Muscle of back (tissue), 11 donors: Measurements from ENCODE around the gene FHOD3. TPM values are rescaled to one million over a fixed set of nuclear protein-coding genes. Genes with fewer than 3 reads are reported as not detected.

Experiments used
- DNase-seq, 3 donors: peaks; one replicate each; pipeline versions ENCODE4 v3.0.0 to v3.0.0-alpha.2; 2013
- polyA plus RNA-seq, 10 donors: library from polyadenylated mRNA; unstranded; fragments of 120-200 nt; gene quantifications; one replicate each; pipeline ENCODE4 v1.2.1, GENCODE V29; 2013; ENCODE audit not compliant: insufficient read length in 10 of 10

Gene FHOD3
- polyA plus RNA-seq, 10 donors = 18.0 to 41.0 (median 31.1) TPM

DNA sequence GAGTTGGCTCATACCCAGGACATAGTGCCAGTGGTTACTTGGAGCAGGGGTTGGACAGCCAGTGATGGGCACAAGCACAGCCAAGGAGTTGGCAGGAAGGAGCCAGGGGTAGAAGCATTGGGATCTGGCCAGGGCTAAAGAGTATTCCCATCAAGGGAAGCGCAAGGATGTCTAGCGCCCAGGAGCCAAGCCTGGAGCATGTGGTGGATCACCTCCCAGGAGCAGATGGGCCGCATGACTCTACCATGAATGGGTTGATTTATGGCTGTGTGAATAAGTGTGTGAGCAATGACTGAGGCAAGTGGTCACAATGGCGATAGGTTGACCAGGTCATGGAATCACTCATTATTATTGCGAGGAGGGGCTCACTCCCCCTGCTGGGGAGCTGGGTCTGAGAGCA lies 111.1 kb downstream of the FHOD3 start:
- no peak for DNase-seq

DNA sequence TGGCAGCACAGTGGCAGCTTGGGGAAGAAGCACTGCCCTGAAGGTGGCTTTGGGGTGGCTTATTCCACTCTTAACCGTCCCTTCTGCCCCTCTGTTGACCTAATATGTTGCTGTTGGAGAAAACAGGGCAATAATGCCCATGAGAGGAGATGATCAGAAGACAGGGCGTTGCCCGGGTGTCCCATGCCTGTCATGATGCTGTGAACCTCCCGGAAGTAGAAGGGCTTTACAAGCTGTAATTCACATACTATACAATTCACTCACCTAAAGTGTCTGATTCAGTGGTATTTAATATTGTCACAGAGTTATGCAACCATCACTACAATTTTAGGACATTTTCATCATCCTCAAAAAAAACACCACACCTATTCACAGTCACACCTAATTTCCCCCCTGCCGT lies 112.3 kb downstream of the FHOD3 start:
- DNase-seq = no peak

DNA sequence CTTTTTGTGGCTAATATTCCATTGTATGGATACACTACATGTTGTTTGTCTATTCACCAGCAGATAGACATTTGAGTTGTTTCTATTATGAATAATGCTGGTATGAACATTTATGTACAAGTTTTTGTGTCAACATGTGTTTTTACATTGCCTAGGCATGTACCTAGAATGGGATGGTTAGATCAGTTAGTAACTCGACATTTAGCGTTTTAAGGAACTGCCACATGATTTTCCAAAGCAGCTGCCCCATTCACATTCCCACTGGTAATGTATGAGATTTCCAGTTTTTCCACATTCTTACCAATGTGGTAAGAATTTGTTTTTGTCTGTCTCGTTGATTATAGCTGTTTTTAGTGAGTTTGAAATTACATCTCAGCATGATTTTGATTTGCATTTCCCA lies 112.8 kb downstream of the FHOD3 start:
- DNase-seq = no peak

DNA sequence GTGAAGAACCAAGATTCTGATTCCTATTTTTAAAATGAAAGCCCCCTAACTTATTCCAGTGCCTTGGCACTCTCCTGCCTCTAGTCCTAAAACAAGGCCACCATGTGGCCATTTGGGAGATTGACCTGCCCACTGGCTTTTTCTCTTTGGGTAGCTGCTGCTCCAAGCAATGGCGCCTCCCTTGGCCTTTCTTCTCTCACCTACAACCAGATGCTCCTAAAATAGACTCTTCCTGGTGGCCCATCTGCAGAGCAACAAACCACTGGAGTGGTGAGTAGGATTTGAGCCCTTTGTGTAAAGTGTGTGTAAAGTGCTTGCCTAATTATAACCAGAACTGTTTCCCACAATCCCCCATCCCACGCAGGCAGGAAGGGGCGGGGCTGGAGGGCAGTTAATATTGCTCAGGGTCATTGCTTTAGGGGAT lies 114.2 kb downstream of the FHOD3 start:
- no peak for DNase-seq

DNA sequence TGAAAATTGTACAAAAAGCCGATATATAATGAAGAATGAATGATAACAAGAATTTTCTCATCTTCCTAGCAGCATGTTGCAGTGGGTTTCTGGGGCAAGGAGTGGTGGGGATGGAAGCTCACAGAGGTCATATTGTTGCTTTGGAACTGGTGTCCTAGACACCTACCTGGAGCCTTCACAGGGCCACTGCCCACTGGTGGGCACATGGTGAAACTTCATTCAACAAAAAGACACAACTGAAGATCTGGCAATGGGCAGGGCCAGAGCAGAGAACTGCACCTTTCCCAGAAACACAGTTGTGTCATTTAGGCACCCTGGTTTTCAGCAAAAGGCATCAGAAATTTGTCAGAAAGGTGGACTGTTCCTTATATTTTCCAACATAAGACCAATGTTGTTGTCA lies 115.3 kb downstream of the FHOD3 start:
- no peak for DNase-seq

DNA sequence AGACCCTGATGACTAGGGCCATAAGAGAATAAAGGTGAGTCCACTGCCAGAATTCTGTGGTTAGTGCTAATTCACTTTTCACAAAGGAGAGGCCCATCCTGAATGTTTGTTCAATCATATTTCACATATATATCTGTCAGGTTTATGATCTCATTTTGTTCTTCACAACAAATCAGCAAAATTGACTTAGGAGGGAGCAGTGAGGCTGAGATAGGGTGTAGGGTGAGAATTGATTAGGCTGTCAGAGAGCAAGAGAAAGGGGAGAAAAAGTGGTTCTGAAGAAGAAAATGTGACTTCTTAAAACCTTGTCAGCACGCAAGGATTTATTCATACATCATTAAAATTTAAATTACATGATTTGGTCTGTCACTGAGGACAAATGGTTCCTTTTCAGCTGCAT lies 117.7 kb downstream of the FHOD3 start:
- no peak for DNase-seq

DNA sequence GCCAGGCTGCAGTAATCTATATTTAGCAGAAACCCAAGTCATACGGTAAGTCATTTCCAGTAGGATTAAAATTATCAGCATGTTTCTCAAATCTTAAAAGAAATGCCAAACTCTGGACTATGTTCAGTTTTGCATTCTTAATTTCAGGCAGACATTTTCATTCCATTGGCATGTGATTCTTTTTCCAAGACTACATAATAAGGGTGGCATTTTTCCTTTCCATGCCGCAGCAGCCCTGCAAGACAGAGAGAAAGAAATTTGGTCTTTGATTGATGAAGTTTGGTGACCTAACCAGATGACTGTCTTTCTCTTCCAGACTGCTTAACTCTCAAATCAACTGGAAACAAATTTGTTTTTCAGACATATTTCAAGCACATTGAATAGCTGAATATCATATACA lies 118.1 kb downstream of the FHOD3 start:
- DNase-seq = no peak

DNA sequence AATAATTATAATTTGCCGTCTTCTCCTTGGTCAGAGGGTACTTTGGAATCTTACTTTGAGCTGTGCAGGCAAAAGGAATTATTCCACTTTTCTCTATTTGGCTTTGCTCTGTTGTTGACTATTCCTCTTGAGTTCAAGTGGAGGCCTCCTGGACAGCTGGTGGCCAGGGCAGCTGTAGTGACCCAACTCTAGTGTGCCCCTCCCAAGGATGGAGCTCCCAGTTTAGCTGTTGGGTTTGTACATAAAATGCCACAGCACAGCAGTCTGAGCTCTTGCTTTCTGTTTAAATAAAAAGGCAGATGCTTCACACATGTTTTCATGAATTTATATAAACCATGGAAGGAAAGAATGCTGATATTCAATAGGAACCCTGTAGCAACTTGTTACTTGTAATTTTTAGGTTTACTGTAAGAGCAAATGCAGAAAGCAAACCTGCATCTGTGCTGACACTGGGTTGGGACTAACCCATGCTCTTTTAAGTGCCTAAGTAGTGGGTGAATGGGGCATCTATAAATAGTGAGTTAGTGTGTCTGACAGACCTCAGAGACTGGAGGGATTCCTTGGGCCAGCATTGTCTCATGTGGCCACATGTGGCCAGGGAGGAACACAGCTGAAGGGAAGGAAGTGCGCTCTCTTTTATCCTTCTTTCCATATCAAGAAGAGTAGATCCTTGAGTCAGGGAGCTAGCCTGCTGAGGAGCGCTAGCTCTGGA lies 121.8 kb downstream of the FHOD3 start:
- DNase-seq = peak in 1 of 3 donors; percentile 48

DNA sequence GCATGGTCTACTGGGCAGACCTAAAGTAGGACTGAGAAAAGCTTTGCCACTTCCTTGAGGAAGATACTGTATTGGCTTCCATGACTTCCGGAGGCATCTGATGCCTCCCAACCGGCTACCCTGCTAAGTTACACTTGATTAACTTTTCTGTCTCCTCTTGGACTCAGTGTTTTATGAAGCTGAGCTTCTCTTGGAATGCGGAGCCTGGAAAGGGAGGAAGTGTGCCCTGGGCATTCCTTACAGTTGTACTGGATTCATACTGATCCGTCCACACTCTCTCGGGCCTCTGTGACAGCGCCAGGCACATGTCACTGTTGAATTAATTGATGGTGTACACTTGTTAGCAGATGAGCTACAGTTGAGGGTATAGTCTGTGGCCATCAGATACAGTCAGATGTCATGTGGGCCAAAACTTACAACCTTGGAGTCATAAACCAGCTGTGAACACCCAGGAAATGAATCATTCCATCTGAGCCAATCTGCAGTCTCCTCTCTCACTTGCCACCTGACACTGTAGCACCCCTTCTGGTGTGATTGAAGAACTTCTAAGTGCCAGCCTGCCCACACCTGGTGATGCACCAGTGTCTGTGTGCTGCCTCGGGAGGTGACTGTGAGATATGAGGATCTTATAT lies 122.5 kb downstream of the FHOD3 start:
- DNase-seq = no peak

DNA sequence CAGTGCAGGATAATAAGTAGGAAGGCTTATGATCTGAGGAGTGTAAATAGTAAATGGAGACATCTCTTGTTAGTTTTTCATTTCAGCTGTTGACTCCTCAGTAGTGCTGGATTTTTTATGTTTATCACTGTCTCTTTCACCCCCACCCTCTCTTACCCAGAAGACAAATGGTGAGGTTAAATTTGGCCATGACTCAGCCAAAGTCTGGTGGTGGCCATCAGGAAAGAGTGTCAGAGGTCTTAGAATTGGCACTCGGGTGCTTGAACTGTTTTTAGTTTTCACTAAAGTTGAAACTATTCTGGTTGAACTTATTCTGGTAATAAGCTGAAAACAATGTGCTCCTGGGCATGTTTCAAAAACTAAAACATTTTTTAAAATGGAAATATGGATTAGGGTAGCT lies 123.3 kb downstream of the FHOD3 start:
- no peak for DNase-seq

DNA sequence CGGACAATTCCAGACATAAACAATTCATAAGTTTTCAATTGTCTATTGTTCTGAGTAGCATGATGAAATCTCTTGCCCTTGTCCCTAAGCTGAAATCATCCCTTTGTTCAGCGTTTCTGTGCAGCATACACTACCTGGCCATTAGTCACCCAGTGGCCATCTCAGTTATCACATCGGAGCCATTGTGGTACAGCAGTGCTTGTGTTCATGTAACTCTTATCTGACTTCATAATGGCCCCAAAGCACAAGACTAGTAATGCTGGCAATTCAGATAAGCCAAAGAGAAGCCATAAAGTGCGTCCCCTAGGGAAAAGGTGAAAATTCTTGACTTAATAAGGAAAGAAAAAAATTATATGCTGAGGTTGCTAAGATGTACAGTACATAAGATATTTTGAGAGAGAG lies 127.2 kb downstream of the FHOD3 start:
- no peak for DNase-seq

DNA sequence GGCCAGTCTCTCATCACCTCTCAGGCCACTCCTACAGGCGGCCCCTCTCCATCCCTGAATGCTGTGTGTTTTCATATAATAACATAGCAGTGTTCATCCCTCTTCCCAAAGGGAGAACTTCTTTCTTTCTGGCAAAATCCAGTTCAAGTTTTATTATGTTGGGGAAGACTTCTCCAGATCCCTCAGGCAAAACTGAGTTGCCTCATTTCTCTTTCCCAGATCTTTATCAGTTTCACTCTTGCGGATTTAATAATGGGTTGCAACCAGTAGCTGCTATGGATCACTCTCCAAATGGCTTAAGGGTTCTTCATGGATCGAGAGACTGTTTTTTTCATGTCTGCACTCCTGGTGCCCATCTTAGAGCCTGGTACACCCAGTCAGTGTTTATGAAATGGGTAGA lies 129.9 kb downstream of the FHOD3 start:
- no peak for DNase-seq

DNA sequence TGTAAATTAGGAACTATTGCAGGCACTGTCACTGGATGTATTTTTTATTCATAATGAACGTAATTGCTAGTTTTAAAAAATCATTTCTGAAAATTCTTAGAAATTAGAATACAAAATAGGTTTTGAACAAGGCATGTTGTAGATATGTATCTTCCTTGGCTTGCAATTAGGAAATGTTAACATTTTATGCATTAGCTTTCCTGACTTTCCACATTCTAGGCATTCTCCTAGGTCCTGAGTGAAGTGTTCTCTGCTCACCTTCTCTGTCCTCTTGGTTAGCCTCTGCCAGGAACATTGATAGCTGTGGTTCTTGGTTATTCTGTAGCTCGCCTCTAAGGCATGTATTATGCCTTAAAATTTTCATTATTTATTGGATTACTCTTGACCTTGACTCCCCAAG lies 130.3 kb downstream of the FHOD3 start:
- no peak for DNase-seq

DNA sequence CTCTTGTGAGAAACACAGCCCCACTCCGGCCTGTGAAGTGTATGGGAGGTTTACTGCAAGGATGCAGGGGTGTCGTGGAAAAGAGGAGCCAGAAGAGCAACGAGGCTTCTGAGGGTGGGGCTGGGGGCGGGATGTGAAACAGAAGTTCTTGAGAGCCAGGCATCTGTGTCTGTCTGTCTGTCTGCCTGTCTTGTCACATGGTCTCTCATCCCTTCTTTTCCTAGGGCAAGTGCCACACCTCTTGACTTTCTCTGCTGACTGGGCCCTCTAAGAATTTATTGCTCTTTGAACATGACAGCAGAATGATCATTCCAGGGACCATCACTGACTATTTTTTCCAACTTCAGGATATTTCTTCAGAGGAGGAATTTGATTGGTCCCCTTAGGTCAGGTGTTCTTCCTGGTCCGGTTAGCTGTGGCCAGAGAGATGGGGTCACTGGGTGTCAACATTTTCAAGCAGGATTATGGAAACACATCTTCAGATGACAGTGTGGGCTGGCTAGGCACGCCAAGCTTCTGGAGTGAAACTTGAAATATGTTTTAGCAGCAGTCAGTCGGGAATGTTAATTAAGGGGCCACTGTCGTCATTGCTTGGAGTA lies 131.0 kb downstream of the FHOD3 start:
- DNase-seq = no peak

DNA sequence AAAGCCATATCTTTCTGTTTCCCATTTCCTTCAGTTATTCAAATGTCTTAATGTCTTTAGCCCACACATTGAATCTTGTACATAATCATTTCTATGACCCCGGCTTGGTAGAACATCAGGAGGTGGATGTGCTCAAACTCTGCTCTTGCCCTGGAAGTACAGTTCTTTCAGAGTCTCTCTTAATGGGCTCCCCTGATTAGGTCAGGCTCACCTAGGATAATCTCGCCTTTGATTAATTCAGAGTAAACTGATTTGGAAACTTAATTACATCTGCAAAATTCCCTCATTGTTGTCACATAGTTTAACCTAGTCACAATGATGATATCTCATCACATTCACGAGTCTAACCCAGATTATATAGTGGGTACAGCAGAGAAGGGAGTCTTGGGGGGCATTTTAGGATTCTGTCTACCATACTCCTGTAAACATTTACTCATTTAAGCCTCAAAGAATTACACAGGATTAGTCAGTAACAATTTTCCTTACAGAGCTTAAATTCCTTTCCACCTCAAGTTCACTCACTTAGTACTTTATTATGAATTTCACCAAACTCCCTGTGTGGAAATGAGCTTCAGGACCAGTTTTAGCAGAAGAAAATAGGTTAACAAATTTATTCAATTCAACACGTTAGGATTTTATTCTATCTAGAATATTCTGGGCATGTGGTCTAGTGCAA lies 135.5 kb downstream of the FHOD3 start:
- no peak for DNase-seq

DNA sequence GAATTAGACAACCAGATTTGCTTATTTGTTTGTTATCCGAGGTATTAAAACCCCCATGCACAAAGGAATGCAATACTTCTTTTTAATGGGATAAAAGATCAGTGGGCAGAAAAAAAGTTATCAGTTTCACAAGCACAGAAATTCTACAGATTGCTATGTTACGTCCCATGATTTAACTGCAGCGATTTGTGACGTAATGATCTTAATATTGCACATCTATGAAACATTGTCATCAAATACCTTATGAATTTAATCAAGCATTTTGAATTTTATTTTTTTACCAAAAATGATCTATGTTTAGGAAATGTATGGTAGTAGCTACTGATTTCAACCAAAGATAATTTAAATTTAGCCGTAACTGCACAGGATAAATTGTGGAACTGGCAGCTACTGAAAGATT lies 138.9 kb downstream of the FHOD3 start:
- no peak for DNase-seq

DNA sequence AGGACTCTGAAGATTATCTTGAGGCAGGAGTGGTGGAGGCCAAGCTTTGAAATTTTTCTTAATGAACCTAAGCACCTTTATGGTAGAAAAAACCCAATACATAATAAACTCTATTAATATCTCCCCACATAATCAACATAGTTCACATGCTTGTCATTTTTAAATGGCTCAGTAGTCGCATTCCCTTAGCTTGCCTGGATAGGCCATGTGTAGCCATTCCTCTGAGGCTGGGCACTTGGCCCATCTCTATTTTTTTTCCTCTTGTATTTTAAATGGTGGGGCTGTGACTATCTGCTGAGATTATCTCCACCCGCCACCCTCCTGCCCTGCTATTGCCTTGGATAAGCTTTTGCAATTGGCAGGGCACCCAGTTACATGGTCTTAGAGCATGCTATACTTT lies 143.1 kb downstream of the FHOD3 start:
- peak in 1 of 3 donors; percentile 58 for DNase-seq

DNA sequence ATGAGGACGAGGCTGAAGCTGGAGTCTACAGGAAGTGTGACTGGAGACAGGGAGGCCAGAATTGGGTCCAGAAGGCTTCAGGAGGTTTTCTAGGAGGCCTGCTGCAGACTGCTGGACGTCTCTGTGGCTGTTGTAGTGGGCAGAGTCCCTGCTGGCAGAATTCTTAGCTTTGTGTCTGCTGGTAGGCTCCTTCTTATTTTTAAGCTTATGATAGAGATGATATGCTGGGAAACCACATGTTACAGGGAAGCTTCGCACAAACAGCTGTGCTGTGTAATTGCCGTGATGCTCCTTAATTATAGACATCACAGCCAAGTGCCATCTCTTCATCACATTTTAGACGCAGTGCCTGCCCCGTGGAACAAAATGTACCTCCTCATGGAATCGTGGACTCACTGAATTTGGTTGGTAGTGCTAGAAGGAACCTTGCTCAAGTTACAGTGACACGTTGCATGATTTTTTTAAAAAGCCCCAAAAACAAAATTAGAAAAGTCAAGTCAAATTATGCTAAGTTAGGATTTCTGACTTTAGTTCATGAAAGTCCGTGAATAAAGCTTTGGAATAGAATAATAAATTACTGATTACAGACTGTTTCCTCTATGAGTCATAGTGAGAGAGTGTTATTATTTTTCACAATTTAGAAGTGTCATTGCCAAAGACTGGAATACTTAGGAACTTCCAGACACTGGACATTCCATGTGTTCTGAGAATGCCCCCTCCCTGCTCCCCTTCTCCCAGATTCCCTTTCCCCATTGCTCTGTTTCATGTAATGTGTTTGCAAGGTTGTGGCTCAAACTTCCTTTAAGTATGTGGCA lies 144.1 kb downstream of the FHOD3 start:
- peak; percentile 46 to 78 (median 57) for DNase-seq

DNA sequence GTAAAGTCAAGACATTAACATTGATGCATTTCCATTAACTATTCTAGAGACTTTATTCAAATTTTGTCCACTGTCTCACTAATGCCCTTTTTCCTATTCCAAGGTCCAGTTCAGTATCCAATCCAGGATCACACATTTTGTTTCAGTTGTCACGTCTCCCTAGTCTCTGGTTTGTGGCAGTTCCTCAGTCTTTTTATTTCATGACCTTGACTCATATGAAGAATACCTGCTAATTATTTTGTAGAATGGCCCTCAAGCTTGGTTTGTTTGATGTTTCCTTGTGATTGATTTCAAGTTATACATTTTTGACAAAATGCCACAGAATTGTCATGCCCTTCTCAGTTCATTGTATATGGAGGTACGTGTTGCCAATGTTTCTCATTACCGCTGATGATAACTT lies 145.2 kb downstream of the FHOD3 start:
- DNase-seq = no peak

DNA sequence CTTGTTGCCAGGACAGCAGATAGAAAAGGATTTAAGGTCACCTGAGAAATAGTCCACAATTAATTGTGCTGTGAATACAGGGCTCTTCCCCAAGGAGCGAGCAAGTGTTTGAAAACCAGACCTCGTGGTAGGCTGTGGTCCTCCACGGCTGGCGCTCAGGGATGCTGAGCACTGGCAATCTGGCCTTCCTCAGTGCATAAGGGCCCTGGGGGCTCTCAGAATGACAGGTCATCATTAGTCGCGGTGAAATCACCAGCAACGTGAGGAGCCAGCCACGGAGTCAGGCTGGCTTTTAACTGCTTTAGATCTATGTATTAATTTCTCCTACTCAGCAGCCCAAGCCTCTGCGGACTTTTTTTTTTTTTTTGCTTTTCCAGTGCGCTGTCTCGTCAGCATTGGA lies 148.5 kb downstream of the FHOD3 start:
- DNase-seq = peak in 1 of 3 donors; percentile 33

DNA sequence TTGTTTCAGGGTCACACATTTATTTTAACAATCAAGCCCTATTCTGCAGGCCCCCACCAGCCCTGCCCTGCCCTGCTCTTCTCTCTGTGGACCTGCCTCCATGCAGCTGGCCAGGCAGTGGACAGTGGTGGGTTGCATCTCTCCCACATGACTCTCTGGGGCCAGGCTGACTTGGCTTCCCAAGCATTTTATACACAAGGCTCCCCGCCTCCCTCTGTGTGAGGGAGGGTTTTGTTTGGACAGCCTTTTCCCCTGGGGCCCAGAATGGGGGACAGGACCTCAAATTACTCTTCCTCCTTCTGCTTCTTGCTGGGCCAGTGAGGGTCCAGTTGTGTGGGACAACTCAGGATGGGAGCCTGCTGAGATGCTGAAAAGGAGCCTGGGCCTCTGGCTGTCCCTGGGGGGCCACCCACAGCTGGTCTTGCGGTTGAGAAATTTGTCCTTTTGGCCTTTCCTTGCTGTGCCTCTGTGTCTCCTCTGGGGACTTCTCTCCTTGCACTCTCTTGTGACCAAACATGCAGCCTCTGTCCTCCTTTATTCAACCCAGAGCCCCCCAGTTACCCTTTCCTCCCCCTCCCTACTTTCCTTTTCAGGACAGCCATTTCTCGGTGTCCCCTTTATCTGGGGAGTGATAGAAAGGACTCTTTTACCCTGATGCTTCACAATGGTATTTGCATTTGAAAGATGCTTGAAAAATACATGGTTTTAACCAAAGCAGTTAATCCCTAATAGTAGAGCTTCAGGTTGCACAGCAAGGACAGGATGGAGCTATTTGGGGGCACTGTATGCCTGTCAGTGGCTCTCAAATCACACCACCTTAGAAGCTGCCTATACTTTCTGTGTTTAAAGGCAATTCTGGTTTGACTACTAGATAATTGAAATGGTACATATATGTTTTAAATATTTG lies 151.1 kb downstream of the FHOD3 start:
- DNase-seq = no peak
